ACC112 (cell line): Measurements from ENCODE around the gene DLEU7.

ENCODE experiments used
- H2AFZ ChIP-seq: fragments of 200-600 bp; sonication (generic); one replicate; pipeline ENCODE4 v1.6.0; 2017; ENCODE audit warnings: antibody characterized with exemption, low read length; ENCODE audit not compliant: unreplicated experiment
- H3K27ac ChIP-seq: fragments of 200-600 bp; sonication (generic); 2 replicates; pipeline ENCODE4 v1.5.1; 2014; ENCODE audit warnings: low read depth, mild to moderate bottlenecking, antibody characterized with exemption, low read length, moderate library complexity
- H3K27me3 ChIP-seq: fragments of 200-600 bp; sonication (generic); 2 replicates; pipeline ENCODE4 v1.6.1; 2014; ENCODE audit warnings: mild to moderate bottlenecking, antibody characterized with exemption, low read length, moderate library complexity, mixed read lengths; ENCODE audit not compliant: insufficient read depth
- H3K36me3 ChIP-seq: fragments of 200-600 bp; sonication (generic); 2 replicates; pipeline ENCODE4 v1.6.1; 2016; ENCODE audit warnings: mild to moderate bottlenecking, antibody characterized with exemption, low read length, moderate library complexity, mixed read lengths; ENCODE audit not compliant: insufficient read depth
- H3K4me1 ChIP-seq: fragments of 200-600 bp; sonication (generic); one replicate; pipeline ENCODE4 v1.6.1; 2016; ENCODE audit warnings: low read length, mixed read lengths; ENCODE audit not compliant: insufficient read depth, unreplicated experiment, control insufficient read depth
- H3K4me3 ChIP-seq: fragments of 200-600 bp; sonication (generic); 2 replicates; pipeline ENCODE4 v1.5.1; 2014; ENCODE audit warnings: mild to moderate bottlenecking, low read depth, low read length
- H3K79me2 ChIP-seq: fragments of 200-600 bp; sonication (generic); one replicate; pipeline ENCODE4 v1.6.0; 2016; ENCODE audit warnings: low read length; ENCODE audit not compliant: control insufficient read depth, unreplicated experiment, insufficient read depth

DLEU7 gene

GRCh38 chr13:50796463-50796862 is 47.0 kb downstream of the DLEU7 start:
- Histone ChIP-seq H3K36me3 (no peaks in the 10 kb centered on the region), H3K27me3 (no peaks in the 10 kb centered on the region), H3K79me2 (no peaks in the 10 kb centered on the region), H3K4me3 (no peak overlapping the region), H2AFZ (no peak overlapping the region), H3K4me1 (peaks cover 7% of the 10 kb centered on the region), H3K27ac (no peak overlapping the region)

DNA sequence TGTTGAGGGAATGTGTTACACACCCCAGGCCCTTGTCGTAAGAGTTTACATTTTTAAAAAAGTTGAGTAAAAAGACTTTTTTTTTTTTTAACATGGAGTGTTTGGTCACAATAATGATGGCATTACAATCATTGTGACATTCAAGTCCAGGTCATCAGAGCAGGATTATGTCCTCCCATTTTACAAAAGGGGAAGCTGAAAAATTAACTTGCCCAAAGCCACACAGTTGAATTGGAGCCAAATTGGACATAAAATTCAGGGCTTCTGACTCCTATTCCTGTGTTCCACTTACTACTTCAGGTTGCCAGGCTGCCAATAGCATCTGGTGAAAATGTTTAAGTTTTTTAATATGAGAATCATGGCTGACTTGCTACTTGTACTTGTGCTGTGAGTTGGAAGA is 49.3 kb downstream of the DLEU7 start:
- H3K4me3 ChIP-seq, result no peak overlapping the region
- no peak overlapping the region for H3K27ac ChIP-seq
- H3K4me1 ChIP-seq, result peaks cover 7% of the 10 kb centered on the region
- no peaks in the 10 kb centered on the region for H3K27me3 ChIP-seq
- no peak overlapping the region for H2AFZ ChIP-seq
- H3K36me3 ChIP-seq, result no peaks in the 10 kb centered on the region
- H3K79me2 ChIP-seq, result no peaks in the 10 kb centered on the region

- H2AFZ ChIP-seq, result no peak overlapping the region
- H3K4me1 ChIP-seq, result no peaks in the 10 kb centered on the region
- no peak overlapping the region for H3K4me3 ChIP-seq
- H3K27ac ChIP-seq, result no peak overlapping the region
- no peaks in the 10 kb centered on the region for H3K79me2 ChIP-seq
- no peaks in the 10 kb centered on the region for H3K27me3 ChIP-seq
- H3K36me3 ChIP-seq, result no peaks in the 10 kb centered on the region
These were observed 50.5 kb downstream of the DLEU7 start for GRCh38 chr13:50793026-50793425.

- no peak overlapping the region for H2AFZ ChIP-seq
These were observed 54.8 kb downstream of the DLEU7 start for GRCh38 chr13:50788551-50789210.

GRCh38 chr13:50787316-50788195 is 55.9 kb downstream of the DLEU7 start:
- Histone ChIP-seq H3K27ac (no peak overlapping the region), H3K79me2 (no peaks in the 10 kb centered on the region), H2AFZ (no peak overlapping the region), H3K27me3 (peaks cover 6% of the 10 kb centered on the region; the same call in 1 of the 2 replicates), H3K4me3 (no peak overlapping the region), H3K36me3 (no peaks in the 10 kb centered on the region), H3K4me1 (no peaks in the 10 kb centered on the region)

More at GRCh38 chr13:50788551-50789210, 54.8 kb downstream of the DLEU7 start:
- Histone ChIP-seq H3K27ac (no peak overlapping the region), H3K27me3 (no peaks in the 10 kb centered on the region), H3K4me3 (no peak overlapping the region), H3K4me1 (no peaks in the 10 kb centered on the region), H3K79me2 (no peaks in the 10 kb centered on the region), H3K36me3 (no peaks in the 10 kb centered on the region)

GRCh38 chr13:50783717-50784290 is 59.7 kb downstream of the DLEU7 start:
- Histone ChIP-seq H3K4me1 (no peaks in the 10 kb centered on the region), H3K27ac (no peak overlapping the region), H3K27me3 (peaks cover 38% of the 10 kb centered on the region), H3K79me2 (no peaks in the 10 kb centered on the region), H3K4me3 (no peak overlapping the region), H2AFZ (no peak overlapping the region), H3K36me3 (no peaks in the 10 kb centered on the region)

- Histone ChIP-seq H3K4me3 (no peak overlapping the region), H3K79me2 (no peaks in the 10 kb centered on the region), H3K27me3 (peaks cover 44% of the 10 kb centered on the region), H3K27ac (no peak overlapping the region), H2AFZ (no peak overlapping the region), H3K4me1 (no peaks in the 10 kb centered on the region), H3K36me3 (no peaks in the 10 kb centered on the region)
These were observed 60.4 kb downstream of the DLEU7 start for GRCh38 chr13:50783066-50783465.

GRCh38 chr13:50780201-50781015 is 63.1 kb downstream of the DLEU7 start:
- peaks cover 67% of the 10 kb centered on the region for H3K27me3 ChIP-seq
- H3K79me2 ChIP-seq, result no peaks in the 10 kb centered on the region
- no peak overlapping the region for H2AFZ ChIP-seq
- H3K4me3 ChIP-seq, result no peak overlapping the region
- no peaks in the 10 kb centered on the region for H3K36me3 ChIP-seq
- H3K27ac ChIP-seq, result no peak overlapping the region
- H3K4me1 ChIP-seq, result no peaks in the 10 kb centered on the region

DNA sequence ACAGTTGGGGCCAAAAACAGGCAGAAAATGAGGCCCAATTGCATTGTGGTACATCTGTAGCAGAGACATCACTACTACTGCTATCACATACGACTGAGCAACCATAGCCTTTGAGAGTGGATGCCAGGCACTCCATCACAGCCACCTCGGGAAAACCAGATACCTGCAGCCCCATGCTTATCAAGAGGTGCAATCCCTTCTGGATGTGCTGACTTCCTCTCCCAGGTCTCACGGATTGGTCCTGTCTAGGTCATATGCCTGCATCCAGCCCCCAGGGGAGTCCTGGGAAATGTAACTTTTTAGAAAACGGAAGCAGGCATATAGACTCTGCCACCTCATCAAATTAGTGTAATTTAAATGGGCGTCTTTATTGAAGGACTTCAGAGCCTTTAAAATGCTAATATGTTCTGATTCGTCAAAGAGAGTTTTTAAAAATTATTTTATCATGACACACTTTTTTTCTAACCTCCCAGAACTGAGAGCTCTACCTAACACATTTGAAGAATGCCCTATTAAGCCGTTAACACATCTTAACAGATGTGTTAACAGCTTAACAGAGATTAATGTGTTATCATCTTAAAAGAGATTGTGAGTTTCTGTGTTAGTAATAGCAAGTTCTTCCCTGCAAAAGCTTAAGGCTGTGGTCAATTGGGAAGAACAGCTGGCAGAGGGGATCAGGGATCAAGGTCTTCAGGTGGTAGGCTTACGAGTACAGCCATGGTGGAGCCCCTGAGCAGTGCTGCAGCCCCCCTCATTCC is 63.9 kb downstream of the DLEU7 start:
- Histone ChIP-seq H3K4me3 (no peak overlapping the region), H2AFZ (no peak overlapping the region), H3K4me1 (no peaks in the 10 kb centered on the region), H3K27me3 (peaks cover 71% of the 10 kb centered on the region), H3K79me2 (no peaks in the 10 kb centered on the region), H3K27ac (no peak overlapping the region), H3K36me3 (no peaks in the 10 kb centered on the region)
